Cardiac septum (tissue), 1 donor: ENCODE results near the gene TMEM250. TPM values are rescaled to one million over a fixed set of nuclear protein-coding genes. Genes with fewer than 3 reads are reported as not detected.
A peak's percentile ranks its signal among the peaks of the same experiment; 100 is the strongest.
"Not testable (repeated sequence)": the region's sequence is repeated elsewhere in the genome, so short reads cannot be mapped to it uniquely, and the experiment has no call there.

Experiments
- DNase-seq: peaks from one replicate; pipeline ENCODE4 v3.0.0-alpha.2; 2020; ENCODE audit warnings: low spot score
- intact Hi-C: fragments of 100-400 bp; cut with DNase I; formaldehyde crosslinking; loops from one replicate; pipeline ENCODE4 v1.14.0; 2022
- long read RNA-seq: library from polyadenylated mRNA; unstranded; transcript quantifications from one replicate; pipeline ENCODE4 v2.0.0, GENCODE V29; 2021
- total RNA-seq: library from RNA; stranded (reverse); fragmentation: NEBNext Ultra II Directional; extraction: Animal tissue kit (Norgen Biotek cat#: 25700); gene quantifications from one replicate; pipeline ENCODE4 v1.2.1, GENCODE V29; 2021
- donor health status: DM: no; HTN: no; CAD: no.

Gene TMEM250, protein sequence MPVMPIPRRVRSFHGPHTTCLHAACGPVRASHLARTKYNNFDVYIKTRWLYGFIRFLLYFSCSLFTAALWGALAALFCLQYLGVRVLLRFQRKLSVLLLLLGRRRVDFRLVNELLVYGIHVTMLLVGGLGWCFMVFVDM
- 19.8 TPM for total RNA-seq
- long read RNA-seq, transcript TMEM250-201 (2 exons, 2,823 nt): major isoform, 51 of 96 reads
- long read RNA-seq, transcript TMEM250-204 (3 exons, 1,981 nt): minor isoform, 5 of 96 reads
- long read RNA-seq, partial matches to known transcripts: 39 of 96 reads
- long read RNA-seq, other reads (novel, unspliced or antisense): 1 of 96 reads

DNA sequence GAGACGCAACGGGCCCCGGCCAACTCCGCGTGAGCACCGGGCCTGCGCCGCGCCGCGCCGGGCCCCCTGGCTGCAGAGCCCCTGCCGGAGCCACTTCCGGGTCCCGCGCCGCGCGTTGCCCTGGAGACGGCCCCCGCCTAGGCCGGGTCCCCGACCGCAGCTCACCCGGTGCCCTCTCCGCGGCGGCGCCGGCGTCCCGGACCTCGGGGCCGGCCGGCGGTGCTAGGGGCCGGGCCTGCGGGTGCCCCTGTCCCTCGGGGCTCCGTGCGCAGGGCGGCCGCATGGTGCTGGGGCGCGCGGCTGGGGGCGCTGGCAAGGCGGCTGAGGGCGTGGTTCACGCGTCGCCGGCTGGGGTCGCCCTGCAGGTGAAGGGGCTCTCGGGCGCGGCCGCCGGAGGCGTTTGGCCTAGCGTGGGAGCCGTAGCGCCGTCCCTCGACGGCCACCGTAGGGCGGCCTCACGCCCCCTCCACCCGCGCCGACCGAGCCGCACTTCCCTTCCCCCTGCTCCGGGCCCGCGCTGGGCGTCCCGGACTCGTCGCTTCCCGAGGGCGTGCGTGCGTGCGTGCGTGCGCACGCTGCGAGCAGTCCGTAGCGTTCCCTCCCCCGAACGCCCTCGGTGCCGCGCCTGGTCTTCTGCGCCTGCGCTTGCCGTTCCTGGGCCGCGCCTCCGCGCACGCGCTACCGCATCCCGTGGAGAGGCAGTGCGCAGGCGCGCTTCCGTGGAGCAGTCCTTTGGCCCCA, at the start of gene TMEM250:
Gene TMEM250, minus strand, starts transcription at position 556 of the 741 bp plus-strand sequence. CDS start 1,975 bp downstream, outside the sequence.
- intact Hi-C loops: loop anchor here (1.0 to 5.0 kb wide), 2 partner anchors 23 to 211 kb away; partner anchors contain the start of genes CAMSAP1 and NACC2
- peak; percentile 98 for DNase-seq

DNA sequence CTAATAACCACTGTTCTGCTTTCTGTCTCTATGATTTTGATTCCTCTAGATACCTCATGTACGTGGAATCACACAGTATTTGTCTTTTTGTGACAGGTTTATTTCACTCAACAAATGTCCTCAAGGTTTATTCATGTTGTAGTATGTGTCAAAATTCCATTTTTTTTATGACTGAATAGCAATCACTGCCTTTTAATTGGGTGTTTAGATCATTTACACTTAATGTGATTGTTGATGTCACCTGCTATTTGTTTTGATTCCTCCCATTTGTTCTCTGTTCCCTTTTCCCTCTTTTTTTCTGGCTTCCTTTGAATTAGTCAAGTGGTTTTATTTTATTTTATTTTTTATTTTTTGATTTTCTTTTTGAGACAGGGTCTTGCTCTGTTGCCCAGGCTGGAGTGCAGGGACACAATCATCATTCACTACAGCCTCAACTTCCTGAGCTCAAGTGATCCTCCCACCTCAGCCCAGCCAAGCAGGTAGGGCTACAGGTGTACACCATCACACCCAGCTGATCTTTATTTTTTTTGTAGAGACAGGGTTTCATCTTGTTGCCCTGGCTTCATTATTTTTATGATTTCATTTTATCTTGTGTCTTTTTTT, 44.7 kb upstream of the TMEM250 start:
- intact Hi-C loops: no loop called here
- no peak for DNase-seq

DNA sequence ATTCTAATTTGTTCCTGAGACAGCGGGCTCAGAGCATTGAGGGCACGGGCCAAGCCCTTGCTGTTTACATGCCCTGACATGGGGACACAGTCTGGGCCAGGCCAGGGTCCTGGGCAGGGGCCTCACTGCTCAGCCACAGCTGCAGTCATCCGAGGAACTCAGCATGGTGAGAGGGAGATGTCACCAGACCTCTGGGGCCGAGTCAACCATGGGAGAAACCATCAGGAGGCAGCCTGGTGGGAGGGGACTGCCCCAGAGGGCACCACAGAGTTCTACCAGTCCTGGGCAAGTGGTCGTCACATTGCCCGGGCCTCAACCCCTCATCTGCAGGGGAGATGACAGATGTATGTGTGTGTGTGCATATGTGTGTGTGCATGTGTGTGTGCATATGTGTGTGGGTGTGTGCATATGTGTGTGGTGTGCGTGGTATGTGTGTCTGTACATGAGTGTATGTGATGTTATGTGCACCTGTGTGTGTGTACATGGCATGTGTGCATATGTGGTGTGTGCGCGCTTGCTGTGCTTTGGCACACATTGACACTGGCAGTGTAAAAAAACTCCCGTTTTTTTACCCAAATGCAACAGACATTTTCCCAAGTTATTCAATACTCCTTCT, 42.4 kb upstream of the TMEM250 start:
- intact Hi-C loops: no loop called here
- no peak for DNase-seq

DNA sequence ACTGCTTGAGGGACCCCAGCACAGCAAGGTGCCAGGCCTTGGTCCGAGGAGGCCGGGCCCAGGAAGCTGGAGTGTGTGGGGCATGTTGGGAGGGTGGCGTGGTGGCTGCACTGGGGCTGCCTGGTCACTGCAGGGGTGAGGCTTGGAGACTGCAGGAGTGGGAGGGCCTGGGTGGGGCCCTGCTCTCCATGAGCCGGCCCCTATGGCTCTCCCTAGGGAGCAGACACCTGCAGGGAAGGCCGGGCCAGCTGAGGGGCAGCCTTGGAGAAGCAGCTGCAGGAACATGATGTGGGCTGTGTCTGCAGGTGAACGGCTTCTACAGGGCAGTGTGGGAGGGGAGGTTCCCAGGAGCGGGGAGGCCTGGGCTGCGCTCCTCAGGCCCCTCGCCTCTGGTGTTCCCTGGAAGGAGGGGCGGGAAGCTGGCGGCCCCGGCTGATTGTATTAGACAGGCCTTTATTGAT, 41.7 kb upstream of the TMEM250 start:
- no peak for DNase-seq
- intact Hi-C loops: no loop called here

DNA sequence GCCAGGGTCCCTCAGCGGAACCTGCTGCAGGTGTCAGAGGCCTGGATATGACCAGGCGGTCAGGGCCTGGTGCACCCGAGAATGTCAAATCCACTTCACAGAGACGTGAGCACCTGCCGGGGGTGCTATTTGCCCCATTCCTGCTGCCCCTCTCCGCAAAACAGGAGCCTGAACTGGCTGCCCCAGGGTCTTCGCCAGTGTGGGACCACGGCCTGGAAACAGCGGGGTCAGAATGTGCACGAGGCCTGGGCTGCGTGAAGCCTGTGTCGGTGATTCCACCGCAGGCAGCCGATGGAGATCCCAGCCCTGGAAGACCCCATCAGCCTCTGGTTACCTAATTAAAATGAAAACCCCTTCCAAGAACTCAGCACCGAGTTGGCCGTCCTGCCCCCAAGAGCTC, 41.2 kb upstream of the TMEM250 start:
- intact Hi-C loops: no loop called here
- no peak for DNase-seq

DNA sequence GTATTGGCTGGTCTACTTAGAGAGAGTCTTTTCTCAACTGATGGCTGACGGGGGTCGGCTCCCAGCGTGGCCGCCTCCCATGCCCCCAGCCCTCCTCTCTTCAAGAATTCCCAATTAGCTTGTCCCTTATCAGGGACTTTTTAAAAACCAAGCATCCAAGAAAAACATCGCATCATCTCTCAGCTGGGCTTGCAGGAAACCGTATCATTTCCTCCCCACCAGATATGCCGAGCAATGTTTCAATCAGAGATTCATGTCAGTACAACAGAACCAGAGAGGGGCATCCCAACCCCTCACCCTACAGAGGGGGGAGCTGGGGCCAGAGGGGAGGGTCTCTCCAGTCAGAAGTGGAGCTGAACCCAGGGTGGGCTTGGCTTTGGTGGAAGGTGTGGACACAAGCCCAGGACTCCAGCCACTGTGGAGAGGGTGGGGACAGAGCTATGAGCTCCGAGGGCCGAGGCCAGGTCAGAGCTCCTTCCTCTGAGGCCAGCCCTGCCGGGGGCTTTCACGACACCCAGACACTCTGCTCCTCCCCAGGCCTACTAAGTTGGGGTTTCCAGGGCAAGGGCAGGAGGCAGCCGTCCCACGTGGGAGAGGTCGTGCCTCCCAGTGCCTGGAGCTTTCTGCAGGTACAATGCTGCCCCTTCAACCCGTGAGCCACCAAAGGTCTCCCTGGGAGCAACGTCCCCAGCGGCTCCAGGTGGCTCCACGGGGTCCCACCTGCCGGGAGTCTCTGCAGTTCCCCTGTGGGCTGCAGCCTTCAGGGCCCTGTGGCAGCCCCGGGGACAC, 39.0 kb upstream of the TMEM250 start:
- no peak for DNase-seq
- intact Hi-C loops: no loop called here

DNA sequence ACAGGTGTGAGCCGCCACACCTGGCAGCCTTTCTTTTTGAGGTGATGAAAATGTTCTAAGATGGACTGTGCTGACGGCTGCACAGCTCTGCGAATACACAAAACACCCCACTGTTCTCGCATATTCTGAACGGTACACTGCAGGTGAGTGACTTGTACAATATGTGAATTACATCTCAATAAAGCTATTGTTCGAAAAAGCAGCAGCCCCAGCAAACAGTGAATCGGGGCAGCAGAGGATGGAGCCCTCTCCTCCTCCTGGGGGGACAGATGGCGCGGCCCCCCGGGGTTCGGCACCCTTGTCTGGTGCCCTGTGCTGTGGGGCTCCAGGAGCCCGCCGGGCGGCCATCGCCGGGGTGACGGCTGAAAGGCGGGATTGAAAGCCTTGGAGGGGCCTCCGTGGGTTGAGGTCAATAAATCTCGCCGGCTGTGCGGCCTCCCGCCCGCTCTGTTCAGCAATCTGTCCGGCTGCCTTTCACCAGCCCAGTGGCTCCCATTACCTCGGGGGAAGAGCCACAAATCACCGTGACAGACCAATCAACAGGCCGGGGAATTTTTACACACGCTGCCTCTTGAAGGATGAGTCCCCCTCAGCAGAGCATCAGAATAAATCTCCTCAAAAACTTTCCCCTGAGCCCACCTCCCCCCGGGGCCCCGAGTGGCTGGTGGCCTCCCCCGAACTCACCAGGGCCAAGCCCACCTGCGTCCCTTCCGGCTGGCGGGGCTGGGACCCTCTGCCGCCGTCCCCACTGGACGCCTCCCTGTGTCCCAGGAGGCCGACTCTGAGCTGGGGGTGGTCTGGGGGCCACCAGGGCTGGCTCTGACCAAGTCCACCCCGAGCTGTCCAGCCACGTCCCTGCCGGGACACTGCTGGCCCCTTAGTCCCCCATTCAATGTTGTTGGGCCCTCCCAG, 37.8 kb upstream of the TMEM250 start:
- intact Hi-C loops: no loop called here
- DNase-seq: no peak

DNA sequence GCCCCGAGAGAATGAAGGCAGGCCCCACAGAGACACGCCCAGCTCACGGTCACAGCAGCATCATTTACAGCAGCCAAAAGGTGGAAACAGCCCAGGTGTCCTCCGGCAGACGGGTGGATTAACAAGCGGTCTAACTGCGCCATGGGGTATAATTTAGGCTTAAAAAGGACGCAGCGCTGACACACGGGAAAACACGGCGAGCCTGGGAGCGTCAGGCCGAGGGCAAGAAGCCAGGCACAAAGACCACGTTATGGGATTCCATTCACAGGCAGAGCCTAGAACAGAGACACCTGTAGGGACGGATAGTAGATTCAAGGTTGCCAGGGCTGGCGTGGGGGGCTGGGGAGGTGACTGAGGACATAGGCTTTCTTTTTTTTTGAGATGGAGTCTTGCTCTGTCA, 36.9 kb upstream of the TMEM250 start:
- intact Hi-C loops: no loop called here
- no peak for DNase-seq

DNA sequence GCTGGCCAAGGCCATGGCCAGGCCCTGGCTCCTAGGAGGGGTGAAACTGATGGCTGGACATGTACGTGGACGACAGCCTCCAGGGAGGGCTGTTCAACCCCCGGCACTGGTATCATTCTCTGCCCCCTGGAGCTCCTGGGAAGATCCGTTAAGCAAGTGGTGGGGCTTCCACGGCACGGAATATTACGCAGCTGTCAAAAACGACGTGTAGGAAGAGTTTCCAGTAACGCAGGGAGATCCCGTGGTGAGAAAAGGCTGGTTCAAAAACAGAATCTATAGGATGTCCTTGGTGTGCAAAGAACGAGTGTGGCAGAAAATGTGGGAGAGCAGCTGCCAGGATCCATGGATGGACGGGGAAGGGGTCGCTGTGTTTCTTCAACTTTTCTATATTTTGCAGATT, 36.3 kb upstream of the TMEM250 start:
- no peak for DNase-seq
- intact Hi-C loops: no loop called here

DNA sequence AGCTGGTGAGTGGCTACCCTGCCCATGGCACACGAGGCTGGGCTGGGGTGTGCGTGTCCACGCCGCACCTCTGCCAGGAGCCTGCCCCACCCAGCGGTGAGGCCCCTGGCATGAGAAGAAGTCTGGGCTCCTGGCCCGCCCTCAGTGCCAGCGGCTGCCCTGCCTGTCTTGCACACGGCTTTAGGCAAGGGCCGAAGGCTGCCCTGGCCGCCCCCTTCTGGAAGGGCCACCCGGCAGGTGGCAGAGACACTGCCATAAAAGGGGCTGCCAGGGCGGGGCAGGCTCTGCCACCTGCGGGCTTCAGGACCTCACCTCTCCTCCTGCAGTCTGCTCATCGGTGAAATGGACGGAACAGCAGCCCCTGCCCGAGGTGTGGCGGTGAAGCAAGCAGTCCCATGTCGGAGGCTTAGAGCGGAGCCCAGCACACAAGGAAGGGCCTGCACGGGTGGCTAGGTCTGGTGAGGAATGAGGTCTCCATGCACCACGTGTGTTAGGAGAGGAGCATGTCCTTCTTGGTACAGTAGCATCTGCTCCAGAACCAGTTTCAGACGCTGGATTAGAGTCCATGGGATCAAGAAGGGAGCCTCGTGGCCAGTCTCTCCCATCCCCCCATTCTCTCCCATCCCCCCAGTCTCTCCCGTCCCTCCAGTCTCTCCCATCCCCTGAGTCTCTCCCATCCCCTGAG, 34.8 kb upstream of the TMEM250 start:
- DNase-seq: no peak
- intact Hi-C loops: no loop called here

DNA sequence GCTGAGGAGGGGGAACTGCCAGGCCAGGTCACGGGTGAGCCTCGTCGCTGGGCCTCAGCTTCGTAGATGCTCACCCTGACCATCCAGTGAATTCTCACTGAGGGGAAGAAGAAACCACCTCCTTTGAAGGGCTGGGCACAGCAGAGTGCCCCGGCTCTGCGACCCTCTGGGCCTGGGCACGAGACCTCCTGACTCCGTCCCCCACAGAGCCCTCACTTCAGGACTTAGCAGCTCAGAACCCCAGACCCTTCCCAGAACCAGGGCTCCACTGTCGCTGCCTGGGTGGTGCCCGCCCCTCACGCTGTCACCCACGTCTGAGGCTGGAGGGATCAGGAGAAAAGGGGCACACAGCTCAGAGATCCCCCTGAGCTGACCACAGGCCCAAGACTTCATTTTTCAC, 34.3 kb upstream of the TMEM250 start:
- intact Hi-C loops: no loop called here

DNA sequence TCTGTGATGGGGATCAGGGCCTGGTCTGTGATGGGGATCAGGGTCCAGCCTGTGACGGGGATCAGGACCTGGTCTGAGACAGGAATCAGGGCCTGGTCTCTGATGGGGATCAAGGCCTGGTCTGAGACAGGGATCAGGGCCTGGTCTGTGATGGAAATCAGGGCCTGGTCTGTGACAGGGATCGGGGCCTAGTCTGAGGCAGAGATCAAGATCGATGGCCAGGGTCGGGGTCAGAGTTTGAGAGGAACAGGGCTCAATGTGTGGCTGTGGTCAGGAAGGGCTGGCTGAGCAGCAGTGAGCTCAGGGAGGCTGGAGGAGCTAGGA, 33.8 kb upstream of the TMEM250 start:
- intact Hi-C loops: no loop called here
- no peak for DNase-seq

More for the DNA sequence above, 34.3 kb upstream of the TMEM250 start:
- no peak for DNase-seq

DNA sequence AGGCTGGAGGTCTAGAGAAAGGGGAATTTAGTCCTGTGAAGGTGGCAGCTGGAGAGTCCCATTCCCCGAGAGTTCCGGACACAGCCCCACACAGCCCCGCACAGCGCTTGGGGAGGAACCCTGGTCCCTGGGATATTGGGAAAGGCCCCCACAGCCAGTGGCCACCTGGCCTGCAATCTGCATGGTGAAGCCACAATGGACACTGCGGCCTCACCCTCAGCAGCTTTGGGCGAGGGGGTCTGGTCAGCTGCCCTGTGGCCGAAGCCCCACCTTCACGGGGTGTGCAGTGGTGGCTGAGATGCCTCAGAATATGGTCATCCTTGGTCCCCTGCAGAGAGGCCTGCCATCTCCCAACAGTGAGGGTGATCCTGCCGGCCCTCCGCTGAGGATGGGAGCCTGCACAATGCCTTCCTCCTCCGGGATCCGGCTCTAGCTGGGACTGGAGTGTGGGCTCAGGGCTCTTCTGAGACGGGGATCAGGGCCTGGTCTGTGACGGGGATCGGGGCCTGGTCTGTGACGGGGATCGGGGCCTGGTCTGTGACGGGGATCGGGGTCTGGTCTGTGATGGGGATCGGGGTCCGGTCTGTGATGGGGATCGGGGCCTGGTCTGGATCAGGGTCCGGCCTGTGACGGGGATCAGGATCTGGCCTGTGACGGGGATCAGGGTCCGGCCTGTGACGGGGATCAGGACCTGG, 33.3 kb upstream of the TMEM250 start:
- DNase-seq: no peak
- intact Hi-C loops: no loop called here

DNA sequence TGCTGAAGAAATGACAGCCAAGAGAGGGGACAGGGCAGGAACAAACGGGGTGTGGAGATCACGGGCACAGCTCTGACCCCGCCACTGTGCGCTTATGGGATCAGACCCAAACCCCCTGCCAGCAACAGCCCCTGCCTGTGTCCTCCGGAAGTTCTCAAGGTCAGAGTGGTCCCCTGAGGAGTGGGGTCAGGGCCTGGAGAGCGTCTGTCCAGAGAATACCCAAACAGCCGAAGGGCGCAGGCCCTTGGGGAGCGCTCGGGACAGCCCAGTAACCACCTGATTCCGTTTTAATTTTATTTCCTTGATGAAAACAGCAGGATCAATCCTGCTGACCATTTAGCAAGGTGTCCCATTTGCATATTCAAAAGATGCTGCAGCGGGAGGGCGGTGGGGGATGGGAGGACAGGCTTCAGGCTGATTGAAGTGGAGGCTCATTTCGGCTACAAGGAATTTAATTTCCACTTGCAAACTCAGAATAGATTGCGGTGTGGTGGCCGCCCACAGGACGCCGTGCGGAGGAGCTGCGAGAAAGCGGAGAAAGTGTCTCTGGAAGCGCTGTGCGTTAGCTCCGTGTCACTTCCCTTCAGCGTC, 32.6 kb upstream of the TMEM250 start:
- intact Hi-C loops: no loop called here
- DNase-seq: no peak

DNA sequence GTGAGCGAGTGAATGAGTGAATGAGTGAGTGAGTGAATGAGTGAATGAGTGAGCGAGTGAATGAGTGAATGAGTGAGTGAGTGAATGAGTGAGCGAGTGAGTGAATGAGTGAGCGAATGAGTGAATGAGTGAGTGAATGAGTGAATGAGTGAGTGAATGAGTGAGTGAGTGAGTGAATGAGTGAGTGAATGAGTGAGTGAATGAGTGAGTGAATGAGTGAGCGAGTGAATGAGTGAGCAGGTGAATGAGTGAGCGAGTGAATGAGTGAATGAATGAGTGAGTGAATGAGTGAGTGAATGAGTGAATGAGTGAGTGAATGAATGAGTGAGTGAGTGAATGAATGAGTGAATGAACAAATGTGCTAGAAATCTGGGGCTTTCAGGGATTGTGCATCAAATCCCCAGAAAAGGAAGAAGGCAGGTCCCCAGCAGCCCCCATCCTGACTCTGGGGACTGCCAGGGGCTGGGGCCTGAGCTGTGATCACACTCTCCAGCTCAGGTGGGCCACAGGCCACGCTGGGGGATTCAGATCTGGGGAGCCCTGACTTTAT, 32.1 kb upstream of the TMEM250 start:
- intact Hi-C loops, DNase-seq: not testable (repeated sequence)

DNA sequence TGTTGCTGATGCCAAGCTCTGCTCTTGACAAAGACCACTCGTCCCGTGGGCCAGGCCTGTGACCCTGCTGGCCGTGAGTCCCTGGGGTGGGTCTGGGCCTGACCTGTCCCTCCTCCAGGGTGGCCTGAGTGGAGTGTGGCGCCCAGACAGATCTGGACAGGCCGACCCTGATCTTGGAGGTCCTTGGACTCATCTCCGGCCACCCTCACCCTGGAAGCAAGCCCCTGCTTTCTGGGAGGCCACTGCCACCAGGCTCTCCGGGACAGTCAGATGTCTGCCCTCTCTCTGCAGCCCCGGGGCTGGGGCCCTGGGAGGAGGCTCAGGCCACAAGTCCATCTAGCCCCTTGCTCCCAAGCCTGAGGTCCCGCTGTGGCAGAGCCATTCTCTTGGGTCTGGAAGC, 31.2 kb upstream of the TMEM250 start:
- DNase-seq: no peak
- intact Hi-C loops: no loop called here

DNA sequence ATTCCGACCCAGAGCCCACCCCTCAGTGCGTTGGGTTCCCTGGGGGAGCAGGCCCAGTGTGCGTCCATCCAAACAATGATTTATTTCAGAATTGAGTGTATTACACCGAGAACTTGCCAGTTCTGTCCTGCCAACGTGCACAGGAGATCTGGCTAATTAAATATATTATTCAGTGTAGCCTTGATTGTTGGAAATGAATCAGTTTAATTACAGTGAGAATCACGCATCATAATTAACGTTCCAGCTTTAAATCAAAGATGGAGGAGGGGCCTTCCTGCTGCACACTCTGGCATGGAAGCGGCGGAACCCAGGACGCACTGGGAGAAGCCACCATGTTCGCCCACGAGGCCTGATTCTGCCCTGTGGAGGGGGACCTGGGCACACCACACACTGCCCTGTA, 30.7 kb upstream of the TMEM250 start:
- intact Hi-C loops: no loop called here
- no peak for DNase-seq
